BLaER1 treated with 17β-estradiol and CSF1 and Interleukin-3, amounts not matched to agents 10 nM and 100 nM (cell line): Measurements from ENCODE around the gene ZNF334.

Source experiments
- H3K27ac ChIP-seq, 11 experiments: shearing (Covaris generic); formaldehyde crosslinking; 2 replicates each; pipeline ENCODE4 v1.8.1; 2022
- H3K27me3 ChIP-seq, 11 experiments: shearing (Covaris generic); formaldehyde crosslinking; 2 replicates each; pipeline ENCODE4 v1.8.1; 2022
- H3K36me3 ChIP-seq, 11 experiments: shearing (Covaris generic); formaldehyde crosslinking; 2 replicates each; pipeline ENCODE4 v1.8.1; 2022
- H3K4me1 ChIP-seq, 10 experiments: shearing (Covaris generic); formaldehyde crosslinking; 2 replicates each; pipeline ENCODE4 v1.8.1; 2022
- H3K4me2 ChIP-seq, 11 experiments: shearing (Covaris generic); formaldehyde crosslinking; 2 replicates each; pipeline ENCODE4 v1.8.1; 2022
- H3K4me3 ChIP-seq, 10 experiments: shearing (Covaris generic); formaldehyde crosslinking; 2 replicates each; pipeline ENCODE4 v1.8.1; 2022
- H3K9ac ChIP-seq, 11 experiments: shearing (Covaris generic); formaldehyde crosslinking; 2 replicates each; pipeline ENCODE4 v1.8.1; 2022
- H3K9me3 ChIP-seq, 11 experiments: shearing (Covaris generic); formaldehyde crosslinking; replicated peaks in 1 of 11; 2 replicates each; pipeline ENCODE4 v1.8.1; 2022
- H4K20me1 ChIP-seq, 11 experiments: shearing (Covaris generic); formaldehyde crosslinking; 2 replicates each; pipeline ENCODE4 v1.8.1; 2022
- Cebpa-rat ChIP-seq, 11 experiments: shearing (Covaris generic); IDR thresholded peaks; 2 replicates each; pipeline ENCODE4 v1.8.1; 2022

The ZNF334 gene

GRCh38 chr20:46458866-46459750, 54.3 kb downstream of the ZNF334 start:
- H3K4me2 ChIP-seq, result no peak overlapping the region
- H3K4me1 ChIP-seq, result no peaks in the 10 kb centered on the region
- H3K27ac ChIP-seq, result no peak overlapping the region
- no peaks in the 10 kb centered on the region for H4K20me1 ChIP-seq
- H3K9ac ChIP-seq, result no peak overlapping the region
- no peak overlapping the region for H3K4me3 ChIP-seq
- H3K9me3 ChIP-seq, result peaks cover 35 to 51% (median 45%) of the 10 kb centered on the region in 11 experiments
- TF ChIP-seq Cebpa-rat (IDR thresholded peaks at IDR 0.05), result no peak
- no peaks in the 10 kb centered on the region for H3K27me3 ChIP-seq
- no peaks in the 10 kb centered on the region; a peak in 1 of 22 replicates for H3K36me3 ChIP-seq

- no peaks in the 10 kb centered on the region for H4K20me1 ChIP-seq
- H3K27me3 ChIP-seq, result no peaks in the 10 kb centered on the region
- no peak overlapping the region for H3K9ac ChIP-seq
- TF ChIP-seq Cebpa-rat (IDR thresholded peaks at IDR 0.05), result no peak
- H3K4me2 ChIP-seq, result no peak overlapping the region
- peaks cover 35 to 51% (median 45%) of the 10 kb centered on the region in 11 experiments for H3K9me3 ChIP-seq
- no peak overlapping the region for H3K4me3 ChIP-seq
- H3K4me1 ChIP-seq, result no peaks in the 10 kb centered on the region
- H3K27ac ChIP-seq, result no peak overlapping the region
- no peaks in the 10 kb centered on the region; a peak in 1 of 22 replicates for H3K36me3 ChIP-seq
These were observed 56.9 kb downstream of the ZNF334 start for GRCh38 chr20:46456255-46457028.

- H3K9ac ChIP-seq, result no peak overlapping the region
- TF ChIP-seq Cebpa-rat (IDR thresholded peaks at IDR 0.05), result no peak
These were observed 57.6 kb downstream of the ZNF334 start for GRCh38 chr20:46455729-46456128.

More at GRCh38 chr20:46455729-46456128, 57.6 kb downstream of the ZNF334 start:
- H3K4me3 ChIP-seq, result no peak overlapping the region
- peaks cover 35 to 51% (median 45%) of the 10 kb centered on the region in 11 experiments for H3K9me3 ChIP-seq
- no peaks in the 10 kb centered on the region for H4K20me1 ChIP-seq
- H3K27ac ChIP-seq, result no peak overlapping the region
- no peak overlapping the region for H3K4me2 ChIP-seq
- H3K27me3 ChIP-seq, result no peaks in the 10 kb centered on the region
- H3K36me3 ChIP-seq, result no peaks in the 10 kb centered on the region; a peak in 1 of 22 replicates
- peaks cover 0 to 4% (median 3%) of the 10 kb centered on the region in 10 experiments; a peak in 11 of 20 replicates for H3K4me1 ChIP-seq
